ENCODE results near the gene DENND11.
"Not testable (repeated sequence)": the region's sequence is repeated elsewhere in the genome, so short reads cannot be mapped to it uniquely, and the experiment has no call there.

Gene DENND11

DNA sequence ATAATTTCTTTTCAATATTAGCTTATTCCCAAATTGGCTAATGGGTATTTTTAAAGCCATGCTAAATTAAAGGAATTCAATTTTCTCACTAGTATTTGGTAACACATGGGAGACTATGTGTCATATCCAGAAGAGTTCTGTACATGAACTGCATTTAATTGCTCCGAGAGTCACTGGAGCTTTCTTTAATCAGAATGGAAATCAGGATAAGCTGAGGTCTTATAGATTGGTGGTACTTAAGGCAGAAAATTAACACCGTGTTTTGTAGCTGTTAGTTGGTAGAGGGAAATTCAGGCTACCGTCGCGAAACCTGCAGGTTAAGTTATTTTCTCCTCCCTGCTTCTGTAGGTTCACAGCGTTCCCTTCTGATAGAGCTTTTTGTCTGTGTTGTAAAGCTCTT, 6.4 kb upstream of the DENND11 start, which contains the start of gene WEE2:
WEE2 (plus strand) TSS at position 3 of the 400 bp plus-strand sequence. CDS start 406 bp downstream, outside the sequence.
- DNase-seq (ENCODE audit: low read depth in 2 of 2), result no peak

GRCh38 chr7:141706239-141707064, 4.5 kb upstream of the DENND11 start:
- no peak for DNase-seq (ENCODE audit: low read depth in 2 of 2)

DNA sequence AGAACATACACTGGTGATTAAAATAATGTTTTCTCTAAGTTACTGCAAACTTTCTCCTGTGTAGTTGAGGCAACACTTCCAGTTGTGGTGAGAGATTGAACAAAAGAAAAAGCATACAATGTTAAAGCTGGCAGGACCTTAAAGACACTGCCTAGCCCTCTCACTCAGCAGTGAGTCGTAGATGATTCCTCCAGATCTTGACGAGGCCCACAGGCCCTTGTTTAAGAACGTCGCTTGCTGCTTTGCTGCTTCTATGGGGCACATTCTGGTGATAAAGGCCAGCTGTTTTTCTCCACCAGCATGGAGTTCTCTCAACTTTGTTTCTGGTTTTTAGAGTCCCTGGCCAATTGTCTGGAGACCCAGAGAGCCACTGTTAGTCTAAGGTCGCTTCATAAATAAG, 2.8 kb upstream of the DENND11 start:
- DNase-seq (ENCODE audit: low read depth in 2 of 2), result no peak

GRCh38 chr7:141704112-141704511, 2.1 kb upstream of the DENND11 start:
- DNase-seq (ENCODE audit: low read depth in 2 of 2), result no peak

- no peak for DNase-seq (ENCODE audit: low read depth in 2 of 2)
These were observed 926 bp upstream of the DENND11 start for GRCh38 chr7:141702892-141703291.

DNA sequence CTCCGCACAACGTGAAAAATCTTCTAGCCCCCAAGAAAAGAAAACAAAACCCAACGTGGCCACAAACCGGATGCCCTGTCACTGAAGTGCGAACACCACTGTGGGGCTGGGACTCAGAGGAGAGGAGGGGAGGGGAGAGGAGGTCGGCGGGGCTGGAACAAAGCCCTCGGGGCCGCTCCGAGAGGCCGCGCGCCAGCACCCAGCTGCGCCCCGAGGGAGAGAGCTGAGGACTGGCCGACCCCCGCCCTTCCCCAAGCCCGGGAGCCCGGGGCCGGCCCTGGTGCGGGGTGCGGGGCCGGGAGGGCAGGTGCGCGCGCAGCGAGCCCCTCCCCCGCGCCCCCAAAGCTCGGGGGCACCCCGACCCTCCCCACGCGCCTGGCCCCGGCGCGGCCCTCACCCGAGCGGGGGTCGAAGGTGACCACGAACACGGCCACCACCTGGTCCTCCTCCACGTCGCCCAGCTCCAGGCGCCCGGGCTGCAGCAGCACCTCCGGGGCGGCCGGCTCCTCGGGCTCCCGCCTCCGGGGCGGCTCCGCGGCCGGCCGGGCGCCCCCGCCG, 398 bp downstream of the DENND11 start:
- DNase-seq (ENCODE audit: low read depth in 2 of 2), result peak; percentile 43 to 46

- no peak for DNase-seq (ENCODE audit: low read depth in 2 of 2)
These were observed 1.1 kb downstream of the DENND11 start for GRCh38 chr7:141700848-141701371.

GRCh38 chr7:141700296-141700847, 1.6 kb downstream of the DENND11 start:
- no peak for DNase-seq (ENCODE audit: low read depth in 2 of 2)

DNA sequence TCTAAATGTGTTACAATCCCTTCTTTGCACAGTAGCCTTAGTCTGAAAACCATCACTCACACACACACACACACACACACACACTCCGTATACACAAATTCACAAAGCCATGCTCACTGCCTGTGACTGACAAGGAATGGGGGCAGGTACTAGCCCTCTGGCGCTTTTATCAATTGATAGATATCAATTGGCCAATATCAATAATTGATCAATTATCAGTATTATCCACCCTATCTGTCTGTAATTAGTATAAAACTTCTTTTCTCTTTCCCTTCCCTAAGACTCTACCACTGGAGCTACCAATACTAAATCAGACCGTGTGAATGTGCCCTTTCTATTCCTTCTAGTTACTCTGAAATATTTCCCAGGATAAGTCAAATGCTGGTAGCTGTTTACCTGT, 2.1 kb downstream of the DENND11 start:
- DNase-seq (ENCODE audit: low read depth in 2 of 2), result no peak

GRCh38 chr7:141698247-141699015, 3.5 kb downstream of the DENND11 start:
- no peak for DNase-seq (ENCODE audit: low read depth in 2 of 2)

DNA sequence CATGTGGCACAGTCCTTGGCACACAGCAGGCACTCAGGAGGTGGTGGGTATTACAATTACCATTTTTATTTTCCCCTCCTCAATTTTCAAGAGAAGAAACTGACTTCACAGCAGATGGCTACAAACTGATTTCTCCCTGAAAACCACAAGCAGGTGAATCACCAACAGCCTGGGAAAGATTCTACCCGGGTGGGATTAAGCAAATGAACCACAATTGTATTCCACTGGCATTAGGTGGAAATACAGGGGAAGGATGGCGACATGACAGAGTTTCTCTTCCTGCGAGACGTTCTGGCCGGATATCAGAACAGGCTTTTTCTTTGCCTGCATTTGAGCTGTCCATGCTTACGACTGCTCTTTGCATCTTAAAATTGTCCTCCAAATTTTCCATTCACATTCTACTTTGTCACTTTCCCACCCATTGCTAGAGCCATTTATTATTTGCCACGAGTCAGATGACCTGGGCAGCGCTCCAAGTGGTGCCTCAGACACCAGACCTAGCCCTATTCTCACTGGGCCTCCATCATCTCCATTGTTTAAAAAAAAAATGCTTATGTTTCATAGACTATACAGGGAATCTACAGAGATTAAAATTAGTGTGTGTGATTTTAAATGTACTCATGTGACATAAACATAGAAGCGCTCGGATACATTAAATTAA, 4.6 kb downstream of the DENND11 start:
- DNase-seq (ENCODE audit: low read depth in 2 of 2), result no peak

GRCh38 chr7:141696348-141696747, 5.6 kb downstream of the DENND11 start:
- no peak for DNase-seq (ENCODE audit: low read depth in 2 of 2)

DNA sequence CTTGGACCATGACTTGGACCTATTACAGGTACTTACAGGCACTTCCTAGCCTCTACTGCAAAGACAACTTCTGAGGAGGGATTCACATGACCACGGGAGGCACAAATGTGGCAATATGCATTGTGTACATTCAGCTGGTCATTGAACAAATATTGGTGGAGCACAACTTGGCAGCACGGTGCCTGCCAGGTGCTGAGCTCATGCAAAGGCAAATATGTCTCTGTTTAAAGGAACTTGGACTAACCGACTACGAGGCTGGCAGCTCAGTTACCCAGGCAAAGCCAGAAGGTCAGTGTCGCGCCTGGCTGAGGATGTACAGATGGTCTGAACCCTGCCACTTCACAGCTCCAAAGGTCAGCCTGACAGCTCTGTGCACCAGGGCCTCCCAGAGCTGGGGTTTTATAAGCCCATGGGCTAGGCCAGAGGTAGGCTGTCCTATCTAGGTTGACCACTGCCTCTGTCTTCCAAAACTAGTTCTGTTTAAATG, 6.1 kb downstream of the DENND11 start:
- DNase-seq (ENCODE audit: low read depth in 2 of 2), result no peak

- no peak for DNase-seq (ENCODE audit: low read depth in 2 of 2)
These were observed 8.9 kb downstream of the DENND11 start for GRCh38 chr7:141693082-141693481.

DNA sequence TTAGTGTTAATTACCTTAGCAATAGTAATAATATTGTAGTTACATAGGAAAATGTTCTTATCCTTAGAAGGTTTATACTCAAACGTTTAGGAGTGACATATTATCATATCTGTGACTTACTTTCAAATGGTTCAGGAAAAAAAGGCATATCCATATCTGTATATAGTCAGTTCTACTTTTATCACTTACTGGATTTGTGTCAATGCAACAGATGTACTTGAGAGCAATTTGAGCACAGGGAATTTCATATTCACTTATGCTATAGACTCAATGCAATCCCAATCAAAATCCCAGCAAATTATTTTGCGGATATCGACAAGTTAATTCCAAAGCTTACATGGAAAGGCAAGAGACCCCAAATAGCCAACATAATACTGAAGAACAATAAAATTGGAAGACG, 10.0 kb downstream of the DENND11 start:
- no peak for DNase-seq (ENCODE audit: low read depth in 2 of 2)

DNA sequence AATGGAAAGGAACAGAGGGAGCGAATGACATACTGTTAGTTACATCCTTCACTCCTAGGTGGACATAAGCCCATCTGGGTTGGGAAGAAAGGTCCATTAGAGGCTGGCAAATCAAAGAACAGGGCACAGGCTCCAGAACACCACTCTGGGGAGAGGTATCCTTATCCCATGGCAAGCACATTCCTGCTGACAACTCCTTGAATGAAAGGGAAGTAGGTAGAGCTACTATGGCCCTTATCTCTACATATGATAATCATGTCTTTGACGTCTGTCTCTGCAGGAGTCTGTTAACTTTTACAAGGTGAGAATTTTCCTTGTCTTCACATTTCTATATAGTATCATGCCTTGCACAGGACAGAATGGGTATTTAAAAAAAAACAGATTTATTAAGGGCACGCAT, 10.4 kb downstream of the DENND11 start:
- no peak for DNase-seq (ENCODE audit: low read depth in 2 of 2)

GRCh38 chr7:141689072-141689825, 12.7 kb downstream of the DENND11 start:
- DNase-seq (ENCODE audit: low read depth in 2 of 2), result not testable (repeated sequence)

DNA sequence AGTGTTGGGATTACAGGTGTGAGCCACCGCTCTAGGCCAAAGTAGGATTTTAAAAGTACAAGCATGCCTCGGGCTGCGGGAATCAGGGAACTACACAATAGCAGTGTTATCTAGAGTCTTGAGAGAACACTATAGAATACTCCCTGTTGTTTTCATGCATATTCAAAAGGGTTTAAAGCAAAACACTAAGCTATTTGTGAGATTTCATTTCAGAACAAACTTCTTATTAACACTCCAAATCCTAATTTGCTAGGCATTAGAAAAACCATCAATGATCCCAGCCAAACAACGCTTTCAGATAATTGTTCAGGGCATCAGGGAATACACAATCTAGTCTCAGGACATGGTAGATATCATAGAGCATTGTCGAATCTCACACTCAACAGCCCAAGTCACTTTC, 13.9 kb downstream of the DENND11 start:
- no peak for DNase-seq (ENCODE audit: low read depth in 2 of 2)

DNA sequence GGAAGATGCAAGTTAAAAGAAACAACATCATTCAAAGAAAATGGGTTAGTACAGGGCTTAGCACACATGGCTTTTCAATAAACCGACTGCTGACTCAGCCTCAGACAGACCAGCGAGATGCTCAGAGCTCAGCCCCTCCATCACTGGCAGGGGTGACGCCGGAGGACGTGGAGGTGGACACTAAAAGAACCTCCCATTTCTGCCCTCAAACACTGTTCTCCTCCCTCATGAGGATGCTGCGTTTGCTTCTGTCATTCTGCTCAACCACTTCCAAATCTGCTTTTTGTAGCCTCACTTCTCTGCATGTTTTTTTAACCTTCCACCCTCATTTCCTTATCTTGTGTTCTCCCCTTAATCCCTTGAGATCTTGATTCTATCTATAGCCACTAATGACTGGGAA, 15.3 kb downstream of the DENND11 start:
- no peak for DNase-seq (ENCODE audit: low read depth in 2 of 2)

DNA sequence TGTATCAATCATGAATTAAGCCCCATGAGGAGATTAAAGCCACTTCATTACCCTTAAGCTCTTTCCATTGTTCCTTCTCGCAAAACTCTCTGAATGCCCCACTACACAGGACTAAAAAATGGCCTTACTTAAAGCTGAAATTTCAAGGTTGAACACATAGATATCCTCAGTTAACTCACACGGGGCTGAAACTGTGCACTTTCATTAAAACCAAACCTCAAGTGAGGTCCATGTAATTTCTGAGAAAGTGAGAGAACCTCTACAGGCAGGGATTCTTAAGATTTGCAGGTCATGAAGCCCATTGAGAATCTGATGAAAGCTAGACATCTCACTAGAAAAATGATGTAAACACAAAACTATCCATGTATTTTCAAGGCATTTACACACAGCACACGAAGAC, 15.9 kb downstream of the DENND11 start:
- no peak for DNase-seq (ENCODE audit: low read depth in 2 of 2)
